ENCODE measurements around the gene TUBD1. TPM values are rescaled to one million over a fixed set of nuclear protein-coding genes. Genes with fewer than 3 reads are reported as not detected.

TUBD1 gene
- total RNA-seq, 2 experiments from 2014 or later, result 8.6 to 13.0 TPM

GRCh38 chr17:59832883-59833379 lies 59.8 kb downstream of the TUBD1 start:
- ChIA-PET CTCF (ENCODE audit: unreplicated experiment) (no interaction called here), POLR2A (interaction anchor here (0.5 to 1.5 kb wide), 4 partner anchors 35 to 1201 kb away, joined by 3 to 5 read pairs (median 4); no protein-coding TSS in a partner anchor)
- intact Hi-C loops (cut with micrococcal nuclease; ENCODE audit: unreplicated experiment), result no loop called here
- no peaks in the 10 kb centered on the region for H3K9me2 ChIP-seq (ENCODE audit: insufficient read depth, low read length)
- H3K4me3 ChIP-seq (ENCODE audit: low read depth, low read length, poor library complexity, severe bottlenecking), result peak overlapping the region; percentile 25
- DNase-seq (ENCODE audit: low spot score), result no peak
- H3K4me2 ChIP-seq (ENCODE audit: low read length), result peak overlapping the region; percentile 67
- H3K9me3 ChIP-seq (ENCODE audit: low read length), result no peaks in the 10 kb centered on the region
- 0 out of 2 replicates have a peak, but pooled peaks cover 4% of the 10 kb centered on the region for H3K36me3 ChIP-seq (ENCODE audit: insufficient read depth, low read length)
- BruUV-seq (replicated peaks), result no TSS peak
- H3K27ac ChIP-seq (ENCODE audit: low read depth, low read length, poor library complexity, severe bottlenecking), result peak overlapping the region; percentile 79
- H4K20me1 ChIP-seq (ENCODE audit: insufficient read depth, low read length), result no peaks in the 10 kb centered on the region
- no peak overlapping the region for H2AFZ ChIP-seq (ENCODE audit: low read length)
- no peak for TF ChIP-seq CTCF (conservative IDR thresholded peaks at IDR 0.05; ENCODE audit: low read length)
- no peak for TF ChIP-seq EZH2phosphoT487 (IDR thresholded peaks at IDR 0.05; ENCODE audit: borderline replicate concordance, low read depth, low read length)
- peaks cover 28% of the 10 kb centered on the region; the same call in 1 of the 2 replicates for H3K79me2 ChIP-seq (ENCODE audit: insufficient read depth, low read depth, low read length)
- H3K4me1 ChIP-seq (ENCODE audit: insufficient read depth, low read length, poor library complexity, severe bottlenecking), result peaks cover 73% of the 10 kb centered on the region

DNA sequence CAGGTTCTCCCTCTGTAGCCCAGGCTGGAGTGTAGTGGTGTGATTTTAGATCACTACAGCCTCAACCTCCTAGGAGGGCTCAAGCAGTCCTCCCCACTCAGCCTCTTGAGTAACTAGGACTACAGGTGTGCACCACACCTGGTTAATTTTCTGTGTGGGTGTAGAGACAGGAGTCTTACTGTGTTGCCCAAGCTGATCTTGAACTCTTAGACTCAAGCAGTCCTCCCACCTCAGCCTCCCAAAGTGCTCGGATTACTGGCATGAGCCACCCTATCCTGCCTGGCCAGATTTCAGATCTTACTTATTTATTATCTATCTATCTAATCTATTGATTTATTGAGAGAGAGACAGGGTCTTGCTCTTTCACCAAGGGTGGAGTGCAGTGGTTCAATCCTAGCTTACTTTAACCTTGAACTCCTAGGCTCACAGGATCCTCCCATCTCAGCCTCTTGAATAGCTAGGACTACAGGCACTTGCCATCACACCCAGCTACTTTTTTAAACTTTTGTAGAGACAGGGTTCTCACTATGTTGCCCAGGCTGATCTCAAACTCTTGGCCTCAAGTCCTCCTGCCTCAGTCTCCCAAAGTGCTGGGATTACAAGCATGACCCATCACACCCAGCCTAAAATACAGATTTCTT lies 61.8 kb downstream of the TUBD1 start:
- Histone ChIP-seq H3K79me2 (ENCODE audit: insufficient read depth, low read depth, low read length) (peaks cover 13% of the 10 kb centered on the region; the same call in 1 of the 2 replicates), H3K36me3 (ENCODE audit: insufficient read depth, low read length) (no peaks in the 10 kb centered on the region), H3K4me1 (ENCODE audit: insufficient read depth, low read length, poor library complexity, severe bottlenecking) (peaks cover 78% of the 10 kb centered on the region), H3K9me2 (ENCODE audit: insufficient read depth, low read length) (no peaks in the 10 kb centered on the region), H3K4me3 (ENCODE audit: low read depth, low read length, poor library complexity, severe bottlenecking) (no peak overlapping the region), H3K27ac (ENCODE audit: low read depth, low read length, poor library complexity, severe bottlenecking) (peak overlapping the region; percentile 80), H4K20me1 (ENCODE audit: insufficient read depth, low read length) (no peaks in the 10 kb centered on the region), H3K4me2 (ENCODE audit: low read length) (peak overlapping the region; percentile 91), H3K9me3 (ENCODE audit: low read length) (no peaks in the 10 kb centered on the region), H2AFZ (ENCODE audit: low read length) (no peak overlapping the region)
- no peak for DNase-seq (ENCODE audit: low spot score)
- POLR2A ChIA-PET, result interaction anchor here (0.6 to 1.5 kb wide), 7 partner anchors 9 to 206 kb away, joined by 3 to 4 read pairs (median 3); no protein-coding TSS in a partner anchor
- no peak for TF ChIP-seq CTCF (conservative IDR thresholded peaks at IDR 0.05; ENCODE audit: low read length)
- TF ChIP-seq EZH2phosphoT487 (IDR thresholded peaks at IDR 0.05; ENCODE audit: borderline replicate concordance, low read depth, low read length), result no peak
- no TSS peak for BruUV-seq (replicated peaks)
- intact Hi-C loops (cut with micrococcal nuclease; ENCODE audit: unreplicated experiment), result no loop called here
- CTCF ChIA-PET (ENCODE audit: unreplicated experiment), result no interaction called here

Data from OCI-LY7 (cell line).